OCI-LY3 (cell line): ENCODE data around the gene NPC1.

ENCODE experiments used
- H2AFZ ChIP-seq: fragments of 200-600, 300-600 bp; shearing (Covaris generic); 2 replicates; pipeline ENCODE4 v1.6.0; 2014; ENCODE audit warnings: antibody characterized with exemption, low read depth, low read length
- H3K27ac ChIP-seq: fragments of 200-600, 300-600 bp; sonication (generic); 2 replicates; pipeline ENCODE4 v1.5.1; 2014; ENCODE audit warnings: mild to moderate bottlenecking, low read length, moderate library complexity, mixed read lengths
- H3K27me3 ChIP-seq: fragments of 200-600, 300-600 bp; sonication (generic); 2 replicates; pipeline ENCODE4 v1.6.1; 2014; ENCODE audit warnings: low read depth, low read length, mixed read lengths
- H3K36me3 ChIP-seq: fragments of 200-600, 300-600 bp; sonication (generic); replicated peaks from 2 replicates; pipeline ENCODE3; 2014; ENCODE audit warnings: low read depth, low read length, mixed read lengths
- H3K4me1 ChIP-seq: fragments of 300-600, 200-600 bp; sonication (generic); 2 replicates; pipeline ENCODE4 v1.6.1; 2014; ENCODE audit warnings: low read length, mixed read lengths
- H3K4me2 ChIP-seq: fragments of 200-600, 300-600 bp; sonication (generic); 2 replicates; pipeline ENCODE4 v1.6.1; 2014; ENCODE audit warnings: low read length, mixed read lengths
- H3K4me3 ChIP-seq: fragments of 300-600, 200-600 bp; sonication (generic); 2 replicates; pipeline ENCODE4 v1.5.1; 2014; ENCODE audit warnings: antibody characterized with exemption, mild to moderate bottlenecking, low read length, moderate library complexity
- H3K79me2 ChIP-seq: fragments of 300-600, 200-600 bp; shearing (Covaris generic); 2 replicates; pipeline ENCODE4 v1.6.1; 2014; ENCODE audit warnings: mild to moderate bottlenecking, low read length, mixed read lengths
- H3K9ac ChIP-seq: fragments of 300-600, 200-600 bp; shearing (Covaris generic); 2 replicates; pipeline ENCODE4 v1.6.0; 2014; ENCODE audit warnings: mild to moderate bottlenecking, low read length, moderate library complexity
- H3K9me3 ChIP-seq: fragments of 200-600, 300-600 bp; shearing (Covaris generic); 2 replicates; pipeline ENCODE4 v1.6.1; 2014; ENCODE audit warnings: low read length, mixed read lengths; ENCODE audit not compliant: insufficient read depth
- H4K20me1 ChIP-seq: fragments of 200-600, 300-600 bp; sonication (generic); 2 replicates; pipeline ENCODE4 v1.6.1; 2016; ENCODE audit warnings: low read length, mixed read lengths; ENCODE audit not compliant: insufficient read depth
- CTCF ChIP-seq: fragments of 200-600, 300-600 bp; sonication (generic); IDR thresholded peaks from 2 replicates; pipeline ENCODE4 v1.5.1; 2014; ENCODE audit warnings: antibody characterized with exemption, low read length, low read depth
- EZH2phosphoT487 ChIP-seq: fragments of 200-600 bp; shearing (Covaris generic); IDR thresholded peaks from 2 replicates; pipeline ENCODE4 v1.6.1; 2018; ENCODE audit warnings: antibody characterized with exemption, mixed run types, low read depth

NPC1 gene

GRCh38 chr18:23547846-23548245, 38.5 kb downstream of the NPC1 start:
- Histone ChIP-seq H2AFZ (no peak overlapping the region), H3K4me2 (no peak overlapping the region), H3K4me1 (no peaks in the 10 kb centered on the region), H3K4me3 (no peak overlapping the region), H3K36me3 (peaks cover 25% of the 10 kb centered on the region), H3K9ac (no peak overlapping the region), H3K27me3 (no peaks in the 10 kb centered on the region), H4K20me1 (no peaks in the 10 kb centered on the region; the same call in 1 of the 2 replicates), H3K79me2 (no peaks in the 10 kb centered on the region), H3K9me3 (no peaks in the 10 kb centered on the region), H3K27ac (no peak overlapping the region)
- TF ChIP-seq CTCF (no peak), EZH2phosphoT487 (no peak)

GRCh38 chr18:23547306-23547705, 39.0 kb downstream of the NPC1 start:
- Histone ChIP-seq H3K4me2 (no peak overlapping the region), H3K9ac (no peak overlapping the region), H3K4me3 (no peak overlapping the region), H3K4me1 (no peaks in the 10 kb centered on the region), H3K79me2 (no peaks in the 10 kb centered on the region), H3K27me3 (no peaks in the 10 kb centered on the region), H3K9me3 (no peaks in the 10 kb centered on the region), H3K27ac (no peak overlapping the region), H2AFZ (no peak overlapping the region), H3K36me3 (peaks cover 25% of the 10 kb centered on the region), H4K20me1 (no peaks in the 10 kb centered on the region; the same call in 1 of the 2 replicates)
- TF ChIP-seq CTCF (no peak), EZH2phosphoT487 (no peak)

- Histone ChIP-seq H3K36me3 (peaks cover 36% of the 10 kb centered on the region), H3K27ac (no peak overlapping the region), H3K9me3 (no peaks in the 10 kb centered on the region), H3K79me2 (no peaks in the 10 kb centered on the region), H3K27me3 (no peaks in the 10 kb centered on the region), H2AFZ (no peak overlapping the region), H3K9ac (no peak overlapping the region), H4K20me1 (peaks cover 4% of the 10 kb centered on the region), H3K4me3 (no peak overlapping the region), H3K4me1 (peaks cover 13% of the 10 kb centered on the region), H3K4me2 (no peak overlapping the region)
- no peak for TF ChIP-seq CTCF
Measured at GRCh38 chr18:23545247-23545789, 41.0 kb downstream of the NPC1 start.

GRCh38 chr18:23542461-23542860, 43.8 kb downstream of the NPC1 start:
- Histone ChIP-seq H3K27ac (no peak overlapping the region), H3K36me3 (peaks cover 56% of the 10 kb centered on the region), H3K4me3 (no peak overlapping the region), H3K27me3 (no peaks in the 10 kb centered on the region), H4K20me1 (peaks cover 22% of the 10 kb centered on the region), H3K9me3 (no peaks in the 10 kb centered on the region), H2AFZ (no peak overlapping the region), H3K4me2 (no peak overlapping the region), H3K9ac (no peak overlapping the region), H3K79me2 (no peaks in the 10 kb centered on the region), H3K4me1 (peaks cover 28% of the 10 kb centered on the region)
- TF ChIP-seq CTCF: no peak
- TF ChIP-seq EZH2phosphoT487: no peak
